Measurements from ENCODE around the gene HCFC1. TPM values are rescaled to one million over a fixed set of nuclear protein-coding genes. Genes with fewer than 3 reads are reported as not detected.

HCFC1 gene
- total and polyA plus RNA-seq, 9 of the 15 experiments (the other 6 are each of a cell fraction or from before 2014, with no cell fraction given): 2.8 to 133 (median 17.1) TPM

GRCh38 chrX:154013001-154013421, 41.4 kb upstream of the HCFC1 start:
- Histone ChIP-seq H3K79me2 (ENCODE audit: control insufficient read depth, insufficient read depth, low read length) (peaks cover 27% of the 10 kb centered on the region), H3K36me3 (ENCODE audit: control insufficient read depth, insufficient read depth, low read length) (peaks cover 85% of the 10 kb centered on the region), H4K20me1 (replicated peaks; ENCODE audit: control insufficient read depth, insufficient read depth, low read length) (no peaks in the 10 kb centered on the region; the same call in 1 of the 2 replicates), H3K9me3 (replicated peaks; ENCODE audit: control insufficient read depth, insufficient read depth, low read depth, low read length) (no peaks in the 10 kb centered on the region), H3K9ac (ENCODE audit: insufficient read depth in 1 of 2, low read depth in 2 of 2, low read length in 2 of 2) (peak overlapping the region in 1 of 2 experiments; percentile 71; a peak in 2 of 4 replicates), H3K27ac (ENCODE audit: extremely low read depth, low read depth, low read length) (peak overlapping the region; percentile 36; the same call in 1 of the 3 replicates), H3K27me3 (ENCODE audit: control insufficient read depth in 2 of 2, insufficient read depth in 2 of 2, low read length in 2 of 2) (no peaks in the 10 kb centered on the region), H2AFZ (ENCODE audit: low read depth, low read length) (no peak overlapping the region), H3K9me1 (ENCODE audit: control insufficient read depth, insufficient read depth, low read length) (no peaks in the 10 kb centered on the region), H3K4me1 (replicated peaks in 1 of 2; ENCODE audit: control insufficient read depth in 2 of 2, insufficient read depth in 2 of 2, low read length in 2 of 2) (peaks cover 3 to 63% of the 10 kb centered on the region in 2 experiments), H3K4me3 (no peak overlapping the region), H3K4me2 (ENCODE audit: insufficient read depth, low read length) (no peak overlapping the region)
- POLR2A ChIA-PET: interaction anchor here (0.6 to 3.3 kb wide), 11 partner anchors 9 to 85 kb away, joined by 3 to 23 read pairs (median 4); partner anchors contain the start of genes MECP2 and TMEM187
- no TSS peak for BruUV-seq (replicated peaks)
- CTCF ChIA-PET (ENCODE audit: low intra/inter-chr PET ratio): interaction anchor here (0.7 kb wide), 1 partner anchor 38 kb away, joined by 3 read pairs; no protein-coding TSS in a partner anchor
- intact Hi-C loops (cut with micrococcal nuclease) (no loop called here), in situ Hi-C loops (cut with MboI) (no loop called here)
- TF ChIP-seq ARHGAP35 (IDR thresholded peaks at IDR 0.05; ENCODE audit: partially characterized antibody) (no peak), ZNF512 (tag; IDR thresholded peaks at IDR 0.05) (no peak), ZNF232 (CRISPR knock-in tag; IDR thresholded peaks at IDR 0.05) (no peak), RBFOX2 (IDR thresholded peaks at IDR 0.05; ENCODE audit: low read depth, low read length) (peak; percentile 21), POLR2G (IDR thresholded peaks at IDR 0.05; ENCODE audit: low read depth, low read length) (peak; percentile 64)
- ATAC-seq (no peak), FAIRE-seq (no peak), DNase-seq (ENCODE audit: extremely low read depth in 1 of 4, low spot score in 3 of 4) (no peak)
- WGBS (ENCODE audit: insufficient coverage, low coverage, missing lambda C conversion rate): 80% methylated on average over 5 of the region's 17 CpGs
